ENCODE data around the gene UQCR11. TPM values are rescaled to one million over a fixed set of nuclear protein-coding genes. Genes with fewer than 3 reads are reported as not detected.

Gene UQCR11
- total and polyA plus RNA-seq, 2 of the 8 experiments (the other 6 are each of a cell fraction or from before 2014, with no cell fraction given) = 162 to 171 TPM

DNA sequence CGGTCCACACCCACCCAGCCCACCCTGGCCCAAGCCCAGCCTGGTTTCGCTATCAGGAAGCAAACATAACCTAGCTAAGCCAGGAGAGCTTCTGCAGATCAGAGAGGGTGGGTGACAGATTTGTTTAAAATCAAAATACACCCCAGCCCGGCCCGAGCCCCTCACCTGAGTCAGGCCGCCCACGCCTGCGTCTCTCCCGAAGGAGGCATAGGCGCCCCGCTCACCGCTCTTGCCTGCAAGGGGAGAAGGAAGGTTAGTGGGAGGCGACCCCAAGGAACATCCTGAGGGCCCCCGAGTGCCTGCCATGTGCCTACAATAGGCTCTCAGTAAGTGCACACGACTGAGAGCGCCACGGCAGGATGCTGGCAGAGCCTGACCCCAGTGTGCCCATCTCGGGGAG, 21.9 kb upstream of the UQCR11 start (continued):
- TF ChIP-seq CHD7 (IDR thresholded peaks at IDR 0.05; ENCODE audit: insufficient replicate concordance, low read length) = no peak
- no peak for TF ChIP-seq USF2 (IDR thresholded peaks at IDR 0.05; ENCODE audit: low read length)
- no peak for TF ChIP-seq TEAD4 (IDR thresholded peaks at IDR 0.05; ENCODE audit: low read depth, low read length)
- no peak for TF ChIP-seq KDM1A (IDR thresholded peaks at IDR 0.05; ENCODE audit: borderline replicate concordance, low read length)
- no peak for TF ChIP-seq BCL11A (IDR thresholded peaks at IDR 0.05; ENCODE audit: low read depth in 2 of 2, low read length in 2 of 2)
- TF ChIP-seq, protein P1, sequence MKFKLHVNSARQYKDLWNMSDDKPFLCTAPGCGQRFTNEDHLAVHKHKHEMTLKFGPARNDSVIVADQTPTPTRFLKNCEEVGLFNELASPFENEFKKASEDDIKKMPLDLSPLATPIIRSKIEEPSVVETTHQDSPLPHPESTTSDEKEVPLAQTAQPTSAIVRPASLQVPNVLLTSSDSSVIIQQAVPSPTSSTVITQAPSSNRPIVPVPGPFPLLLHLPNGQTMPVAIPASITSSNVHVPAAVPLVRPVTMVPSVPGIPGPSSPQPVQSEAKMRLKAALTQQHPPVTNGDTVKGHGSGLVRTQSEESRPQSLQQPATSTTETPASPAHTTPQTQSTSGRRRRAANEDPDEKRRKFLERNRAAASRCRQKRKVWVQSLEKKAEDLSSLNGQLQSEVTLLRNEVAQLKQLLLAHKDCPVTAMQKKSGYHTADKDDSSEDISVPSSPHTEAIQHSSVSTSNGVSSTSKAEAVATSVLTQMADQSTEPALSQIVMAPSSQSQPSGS (IDR thresholded peaks at IDR 0.05; ENCODE audit: low read length) = no peak
- no peak for TF ChIP-seq NANOG (IDR thresholded peaks at IDR 0.05; ENCODE audit: insufficient read depth, low read depth, low read length, poor library complexity, severe bottlenecking)
- TF ChIP-seq CEBPB (IDR thresholded peaks at IDR 0.05; ENCODE audit: low read depth, low read length) = no peak
- TF ChIP-seq NRF1 (IDR thresholded peaks at IDR 0.05; ENCODE audit: low read depth, low read length) = no peak
